Astrocyte (in vitro differentiated cells and primary cell): ENCODE data around the gene GPR162. TPM values are rescaled to one million over a fixed set of nuclear protein-coding genes. Genes with fewer than 3 reads are reported as not detected.

Experiments used
- DNase-seq: peaks from one replicate; pipeline ENCODE4 v3.0.0-alpha.2; 2010; ENCODE audit warnings: low read depth
- FAIRE-seq: peaks from 2 replicates; lab custom pipeline; 2011; peaks lifted over from hg19 to GRCh38; lab: Jason Lieb, UNC
- H2AFZ ChIP-seq: 2 replicates; pipeline ENCODE4 v1.6.0; 2012; ENCODE audit warnings: low read depth, low read length, inconsistent platforms
- H3K27ac ChIP-seq: 2 replicates; pipeline ENCODE4 v1.5.1; 2011; ENCODE audit warnings: low read depth, low read length, inconsistent platforms
- H3K27me3 ChIP-seq: 2 replicates; pipeline ENCODE4 v1.6.0; 2011; ENCODE audit warnings: low read length, inconsistent platforms; ENCODE audit not compliant: insufficient read depth
- H3K36me3 ChIP-seq: 2 replicates; pipeline ENCODE4 v1.5.1; 2011; ENCODE audit warnings: low read length, inconsistent platforms; ENCODE audit not compliant: insufficient read depth
- H3K4me1 ChIP-seq: 2 replicates; pipeline ENCODE4 v1.5.1; 2011; ENCODE audit warnings: low read length, inconsistent platforms; ENCODE audit not compliant: insufficient read depth
- H3K4me2 ChIP-seq: 2 replicates; pipeline ENCODE4 v1.6.0; 2012; ENCODE audit warnings: low read length, inconsistent platforms
- H3K4me3 ChIP-seq: 2 replicates; pipeline ENCODE4 v1.5.1; 2011; ENCODE audit warnings: low read depth, mild to moderate bottlenecking, low read length, inconsistent platforms; ENCODE audit not compliant: insufficient read depth
- H3K79me2 ChIP-seq: 2 replicates; pipeline ENCODE4 v1.6.0; 2012; ENCODE audit warnings: mild to moderate bottlenecking, low read length, inconsistent platforms; ENCODE audit not compliant: insufficient read depth
- H3K9ac ChIP-seq: 2 replicates; pipeline ENCODE4 v1.6.0; 2012; ENCODE audit warnings: mild to moderate bottlenecking, low read length, inconsistent platforms
- H3K9me3 ChIP-seq: 2 replicates; pipeline ENCODE4 v1.5.1; 2012; ENCODE audit warnings: low read depth, mild to moderate bottlenecking, low read length, inconsistent platforms; ENCODE audit not compliant: insufficient read depth
- H4K20me1 ChIP-seq: 2 replicates; pipeline ENCODE4 v1.6.0; 2012; ENCODE audit warnings: low read length, inconsistent platforms; ENCODE audit not compliant: insufficient read depth
- H3K27ac Mint-ChIP-seq: one replicate; pipeline ENCODE4 v1.8.0; 2021; ENCODE audit warnings: mild to moderate bottlenecking, mixed read lengths; ENCODE audit not compliant: unreplicated experiment
- H3K27me3 Mint-ChIP-seq: one replicate; pipeline ENCODE4 v1.8.0; 2021; ENCODE audit warnings: low read depth, mixed read lengths; ENCODE audit not compliant: unreplicated experiment
- H3K36me3 Mint-ChIP-seq: one replicate; pipeline ENCODE4 v1.8.0; 2021; ENCODE audit warnings: low read depth, mixed read lengths; ENCODE audit not compliant: unreplicated experiment
- H3K4me1 Mint-ChIP-seq: one replicate; pipeline ENCODE4 v1.8.0; 2021; ENCODE audit warnings: low read depth, mixed read lengths; ENCODE audit not compliant: unreplicated experiment
- H3K4me3 Mint-ChIP-seq: one replicate; pipeline ENCODE4 v1.8.0; 2021; ENCODE audit warnings: mild to moderate bottlenecking, moderate library complexity, mixed read lengths; ENCODE audit not compliant: unreplicated experiment
- H3K9me3 Mint-ChIP-seq: one replicate; pipeline ENCODE4 v1.8.0; 2021; ENCODE audit warnings: mild to moderate bottlenecking, mixed read lengths; ENCODE audit not compliant: unreplicated experiment
- CTCF ChIP-seq: IDR thresholded peaks from 2 replicates; pipeline ENCODE4 v1.5.1; 2011; ENCODE audit warnings: low read depth, mild to moderate bottlenecking, inconsistent platforms, low read length, moderate library complexity; ENCODE audit not compliant: insufficient read depth
- EZH2 ChIP-seq: IDR thresholded peaks from 2 replicates; pipeline ENCODE4 v1.6.1; 2012; ENCODE audit warnings: mild to moderate bottlenecking, low read length, inconsistent platforms; ENCODE audit not compliant: insufficient read depth
- total RNA-seq: library from RNA; stranded (reverse); gene quantifications from 2 replicates; pipeline ENCODE4 v1.2.1, GENCODE V29; 2021

GPR162 gene
- total RNA-seq, 1 donor from 2014 or later, result 6.2 TPM

GRCh38 chr12:6818222-6818621 lies 3.4 kb upstream of the GPR162 start:
- H3K36me3 ChIP-seq, result no peaks in the 10 kb centered on the region
- no peaks in the 10 kb centered on the region for H4K20me1 ChIP-seq
- H3K4me1 Mint-ChIP-seq, result peaks cover 19% of the 10 kb centered on the region
- H3K79me2 ChIP-seq, result no peaks in the 10 kb centered on the region
- no peaks in the 10 kb centered on the region for H3K36me3 Mint-ChIP-seq
- no peak overlapping the region for H3K9ac ChIP-seq
- DNase-seq (no peak), FAIRE-seq (no peak)
- peaks cover 19% of the 10 kb centered on the region for H3K27me3 Mint-ChIP-seq
- H3K27ac ChIP-seq, result no peak overlapping the region
- H3K9me3 ChIP-seq, result no peaks in the 10 kb centered on the region
- peaks cover 9% of the 10 kb centered on the region for H3K4me1 ChIP-seq
- no peaks in the 10 kb centered on the region for H3K27me3 ChIP-seq
- no peak overlapping the region for H3K4me3 Mint-ChIP-seq
- H3K9me3 Mint-ChIP-seq, result no peaks in the 10 kb centered on the region
- no peak overlapping the region for H3K27ac Mint-ChIP-seq
- no peak for TF ChIP-seq CTCF
- TF ChIP-seq EZH2, result no peak
- no peak overlapping the region for H2AFZ ChIP-seq
- no peak overlapping the region for H3K4me2 ChIP-seq
- H3K4me3 ChIP-seq, result no peak overlapping the region

GRCh38 chr12:6818645-6819044 lies 3.0 kb upstream of the GPR162 start:
- Histone ChIP-seq H2AFZ (no peak overlapping the region), H3K9ac (no peak overlapping the region), H3K4me3 (no peak overlapping the region), H3K27me3 (no peaks in the 10 kb centered on the region), H3K36me3 (no peaks in the 10 kb centered on the region), H4K20me1 (no peaks in the 10 kb centered on the region), H3K27ac (no peak overlapping the region), H3K4me1 (peaks cover 9% of the 10 kb centered on the region), H3K4me2 (no peak overlapping the region), H3K9me3 (no peaks in the 10 kb centered on the region), H3K79me2 (no peaks in the 10 kb centered on the region)
- H3K27ac Mint-ChIP-seq, result no peak overlapping the region
- H3K9me3 Mint-ChIP-seq, result no peaks in the 10 kb centered on the region
- DNase-seq, result no peak
- TF ChIP-seq EZH2 (no peak), CTCF (no peak)
- H3K4me3 Mint-ChIP-seq, result peak overlapping the region; percentile 50
- peaks cover 19% of the 10 kb centered on the region for H3K27me3 Mint-ChIP-seq
- H3K36me3 Mint-ChIP-seq, result no peaks in the 10 kb centered on the region
- FAIRE-seq, result no peak
- peaks cover 19% of the 10 kb centered on the region for H3K4me1 Mint-ChIP-seq

GRCh38 chr12:6819106-6820030 lies 2.3 kb upstream of the GPR162 start:
- H3K9me3 Mint-ChIP-seq, result no peaks in the 10 kb centered on the region
- Histone ChIP-seq H3K79me2 (no peaks in the 10 kb centered on the region), H3K4me2 (no peak overlapping the region), H3K36me3 (no peaks in the 10 kb centered on the region), H4K20me1 (no peaks in the 10 kb centered on the region), H3K9me3 (no peaks in the 10 kb centered on the region), H3K27ac (no peak overlapping the region), H3K27me3 (no peaks in the 10 kb centered on the region), H3K4me1 (peaks cover 9% of the 10 kb centered on the region), H2AFZ (no peak overlapping the region), H3K4me3 (no peak overlapping the region), H3K9ac (no peak overlapping the region)
- H3K27ac Mint-ChIP-seq, result no peak overlapping the region
- peaks cover 16% of the 10 kb centered on the region for H3K27me3 Mint-ChIP-seq
- FAIRE-seq (no peak), DNase-seq (no peak)
- H3K36me3 Mint-ChIP-seq, result peaks cover 2% of the 10 kb centered on the region
- peaks cover 19% of the 10 kb centered on the region for H3K4me1 Mint-ChIP-seq
- TF ChIP-seq CTCF, result no peak
- TF ChIP-seq EZH2, result no peak
- H3K4me3 Mint-ChIP-seq, result peak overlapping the region; percentile 11
